ENCODE measurements around the gene RYR1. TPM values are rescaled to one million over a fixed set of nuclear protein-coding genes. Genes with fewer than 3 reads are reported as not detected.

The RYR1 gene
- total and polyA plus RNA-seq, 10 of the 15 experiments (the other 5 are each of a cell fraction or from before 2014, with no cell fraction given): under 0.01 to 0.32 (median 0.07) TPM; not detected in 1

DNA sequence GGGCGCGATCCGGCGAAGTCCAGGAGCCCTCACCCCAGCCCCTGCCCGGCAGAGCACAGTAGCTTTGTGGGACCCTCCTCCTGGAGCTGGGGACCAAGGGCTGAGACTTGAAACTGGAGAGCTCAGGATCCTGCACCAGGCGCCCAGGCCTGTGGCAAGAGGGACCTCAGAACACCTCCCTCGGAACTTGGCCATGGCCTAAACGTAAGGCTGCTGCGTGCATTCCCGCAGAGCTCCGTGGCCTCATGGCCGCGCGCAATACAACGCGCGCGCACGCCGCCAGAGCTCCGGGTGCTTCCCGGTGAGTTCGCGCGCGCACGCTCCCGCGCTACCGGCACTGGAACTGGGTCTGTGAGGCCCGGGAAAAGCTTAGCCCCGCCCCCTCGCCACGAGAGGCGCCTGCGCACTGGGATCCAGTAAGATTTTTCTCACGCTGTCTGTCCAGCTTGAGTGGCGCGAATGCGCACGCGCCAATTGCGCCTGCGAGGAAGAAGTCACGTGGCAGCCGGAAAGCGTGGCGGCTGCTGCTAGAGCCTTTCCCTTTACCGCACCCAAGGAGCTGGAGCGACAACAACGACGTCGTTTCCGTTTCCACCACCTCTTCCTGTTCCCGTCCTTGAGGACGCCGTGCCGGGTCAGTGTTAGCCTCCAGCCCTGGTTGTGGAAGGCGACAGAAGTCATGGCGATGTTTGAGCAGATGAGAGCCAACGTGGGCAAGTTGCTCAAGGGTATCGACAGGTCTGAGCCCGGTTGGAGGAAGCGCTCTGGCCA lies 185.3 kb downstream of the RYR1 start, which contains the start of gene EIF3K (continued):
- TF ChIP-seq E2F8 (IDR thresholded peaks at IDR 0.05; ENCODE audit: low read depth, partially characterized antibody): peak; percentile 83
- no peak for TF ChIP-seq TCF7 (IDR thresholded peaks at IDR 0.05; ENCODE audit: borderline replicate concordance)
- TF ChIP-seq FOS (IDR thresholded peaks at IDR 0.05; ENCODE audit: borderline replicate concordance, extremely low read depth, insufficient read length): no peak
- TF ChIP-seq MYB (IDR thresholded peaks at IDR 0.05; ENCODE audit: borderline replicate concordance, low read depth, low read length): no peak
- no peak for TF ChIP-seq TBL1XR1 (IDR thresholded peaks at IDR 0.05; ENCODE audit: low read depth, low read length)
- peak; percentile 69 for TF ChIP-seq HCFC1 (IDR thresholded peaks at IDR 0.05; ENCODE audit: low read length)
- TF ChIP-seq, protein P1, sequence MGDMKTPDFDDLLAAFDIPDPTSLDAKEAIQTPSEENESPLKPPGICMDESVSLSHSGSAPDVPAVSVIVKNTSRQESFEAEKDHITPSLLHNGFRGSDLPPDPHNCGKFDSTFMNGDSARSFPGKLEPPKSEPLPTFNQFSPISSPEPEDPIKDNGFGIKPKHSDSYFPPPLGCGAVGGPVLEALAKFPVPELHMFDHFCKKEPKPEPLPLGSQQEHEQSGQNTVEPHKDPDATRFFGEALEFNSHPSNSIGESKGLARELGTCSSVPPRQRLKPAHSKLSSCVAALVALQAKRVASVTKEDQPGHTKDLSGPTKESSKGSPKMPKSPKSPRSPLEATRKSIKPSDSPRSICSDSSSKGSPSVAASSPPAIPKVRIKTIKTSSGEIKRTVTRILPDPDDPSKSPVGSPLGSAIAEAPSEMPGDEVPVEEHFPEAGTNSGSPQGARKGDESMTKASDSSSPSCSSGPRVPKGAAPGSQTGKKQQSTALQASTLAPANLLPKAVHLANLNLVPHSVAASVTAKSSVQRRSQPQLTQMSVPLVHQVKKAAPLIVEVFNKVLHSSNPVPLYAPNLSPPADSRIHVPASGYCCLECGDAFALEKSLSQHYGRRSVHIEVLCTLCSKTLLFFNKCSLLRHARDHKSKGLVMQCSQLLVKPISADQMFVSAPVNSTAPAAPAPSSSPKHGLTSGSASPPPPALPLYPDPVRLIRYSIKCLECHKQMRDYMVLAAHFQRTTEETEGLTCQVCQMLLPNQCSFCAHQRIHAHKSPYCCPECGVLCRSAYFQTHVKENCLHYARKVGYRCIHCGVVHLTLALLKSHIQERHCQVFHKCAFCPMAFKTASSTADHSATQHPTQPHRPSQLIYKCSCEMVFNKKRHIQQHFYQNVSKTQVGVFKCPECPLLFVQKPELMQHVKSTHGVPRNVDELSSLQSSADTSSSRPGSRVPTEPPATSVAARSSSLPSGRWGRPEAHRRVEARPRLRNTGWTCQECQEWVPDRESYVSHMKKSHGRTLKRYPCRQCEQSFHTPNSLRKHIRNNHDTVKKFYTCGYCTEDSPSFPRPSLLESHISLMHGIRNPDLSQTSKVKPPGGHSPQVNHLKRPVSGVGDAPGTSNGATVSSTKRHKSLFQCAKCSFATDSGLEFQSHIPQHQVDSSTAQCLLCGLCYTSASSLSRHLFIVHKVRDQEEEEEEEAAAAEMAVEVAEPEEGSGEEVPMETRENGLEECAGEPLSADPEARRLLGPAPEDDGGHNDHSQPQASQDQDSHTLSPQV (IDR thresholded peaks at IDR 0.05): no peak
- TF ChIP-seq IKZF2 (IDR thresholded peaks at IDR 0.05): peak; percentile 9 to 19; a peak in 1 of 4 replicates
- TF ChIP-seq RB1 (IDR thresholded peaks at IDR 0.05; ENCODE audit: borderline replicate concordance): peak; percentile 75; the same call in 1 of the 2 replicates
- TF ChIP-seq, protein P2, sequence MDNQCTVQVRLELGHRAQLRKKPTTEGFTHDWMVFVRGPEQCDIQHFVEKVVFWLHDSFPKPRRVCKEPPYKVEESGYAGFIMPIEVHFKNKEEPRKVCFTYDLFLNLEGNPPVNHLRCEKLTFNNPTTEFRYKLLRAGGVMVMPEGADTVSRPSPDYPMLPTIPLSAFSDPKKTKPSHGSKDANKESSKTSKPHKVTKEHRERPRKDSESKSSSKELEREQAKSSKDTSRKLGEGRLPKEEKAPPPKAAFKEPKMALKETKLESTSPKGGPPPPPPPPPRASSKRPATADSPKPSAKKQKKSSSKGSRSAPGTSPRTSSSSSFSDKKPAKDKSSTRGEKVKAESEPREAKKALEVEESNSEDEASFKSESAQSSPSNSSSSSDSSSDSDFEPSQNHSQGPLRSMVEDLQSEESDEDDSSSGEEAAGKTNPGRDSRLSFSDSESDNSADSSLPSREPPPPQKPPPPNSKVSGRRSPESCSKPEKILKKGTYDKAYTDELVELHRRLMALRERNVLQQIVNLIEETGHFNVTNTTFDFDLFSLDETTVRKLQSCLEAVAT (IDR thresholded peaks at IDR 0.05): no peak
- no peak for TF ChIP-seq ASH2L (IDR thresholded peaks at IDR 0.05; ENCODE audit: borderline replicate concordance, low read depth)
- TF ChIP-seq CHD2 (IDR thresholded peaks at IDR 0.05; ENCODE audit: borderline replicate concordance, low read depth, low read length): no peak
- TF ChIP-seq CHD1 (IDR thresholded peaks at IDR 0.05; ENCODE audit: low read depth, low read length): no peak
- TF ChIP-seq RAD51 (IDR thresholded peaks at IDR 0.05): peak; percentile 97
- no peak for TF ChIP-seq CEBPB (IDR thresholded peaks at IDR 0.05; ENCODE audit: borderline replicate concordance in 1 of 2, low read depth in 2 of 2, low read length in 2 of 2)
- TF ChIP-seq HSF1 (IDR thresholded peaks at IDR 0.05; ENCODE audit: low read depth, low read length): no peak
- TF ChIP-seq SIX5 (IDR thresholded peaks at IDR 0.05; ENCODE audit: low read depth, low read length, severe bottlenecking): peak; percentile 35
- no peak for TF ChIP-seq MEF2A (IDR thresholded peaks at IDR 0.05; ENCODE audit: insufficient read depth, low read depth, low read length)
- TF ChIP-seq MXI1 (IDR thresholded peaks at IDR 0.05; ENCODE audit: low read depth, low read length): peak; percentile 100
- TF ChIP-seq EED (IDR thresholded peaks at IDR 0.05; ENCODE audit: low read depth): peak; percentile 40; the same call in 1 of the 2 replicates
